AG10803 (cell line): ENCODE data around the gene ADD3.

ENCODE experiments used
- DNase-seq: peaks from one replicate; pipeline ENCODE4 v3.0.0; 2010; ENCODE audit warnings: low read depth
- H3K4me3 ChIP-seq: 2 replicates; pipeline ENCODE4 v1.5.1; 2011; ENCODE audit warnings: mild to moderate bottlenecking, low read length, control low read depth
- CTCF ChIP-seq: conservative IDR thresholded peaks from 2 replicates; pipeline ENCODE4 v1.5.1; 2011; ENCODE audit warnings: mild to moderate bottlenecking, low read length, control low read depth, inconsistent platforms

ADD3 gene

DNA sequence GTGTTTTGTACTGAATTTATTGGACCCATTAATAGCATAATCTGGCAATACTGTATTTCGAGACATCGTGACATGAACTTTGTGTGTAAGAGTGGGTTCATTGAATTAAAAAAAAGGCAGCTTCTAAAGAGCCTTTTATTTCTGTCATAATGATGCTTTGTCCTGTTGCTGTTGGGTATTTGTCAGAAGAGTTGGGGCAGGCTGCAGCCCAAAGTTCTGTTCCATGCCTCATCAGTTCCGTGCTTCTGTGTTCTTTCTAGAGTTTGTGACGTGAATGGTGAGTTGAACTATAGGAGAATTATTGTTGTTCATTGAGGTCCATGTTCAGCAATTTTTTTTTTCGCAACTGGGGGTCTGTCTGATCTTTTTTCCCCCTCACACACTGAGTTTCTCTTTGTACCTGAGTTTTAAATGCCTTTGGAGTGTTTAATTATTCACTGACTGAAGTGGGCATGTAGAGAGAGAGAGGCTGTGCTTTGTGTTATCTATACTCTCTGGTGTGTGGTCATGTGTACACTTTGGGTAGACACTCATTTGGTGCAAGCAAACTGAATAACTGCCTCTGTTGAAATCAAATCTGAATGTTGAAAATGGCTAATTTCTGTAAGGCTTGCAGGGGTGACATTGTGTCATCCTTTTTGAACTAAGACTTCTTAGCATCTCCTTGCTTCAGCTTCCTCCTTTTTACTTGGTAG lies 69.8 kb downstream of the ADD3 start:
- no peak for TF ChIP-seq CTCF
- peak; percentile 32 for DNase-seq
- peak overlapping the region; percentile 34 for H3K4me3 ChIP-seq

DNA sequence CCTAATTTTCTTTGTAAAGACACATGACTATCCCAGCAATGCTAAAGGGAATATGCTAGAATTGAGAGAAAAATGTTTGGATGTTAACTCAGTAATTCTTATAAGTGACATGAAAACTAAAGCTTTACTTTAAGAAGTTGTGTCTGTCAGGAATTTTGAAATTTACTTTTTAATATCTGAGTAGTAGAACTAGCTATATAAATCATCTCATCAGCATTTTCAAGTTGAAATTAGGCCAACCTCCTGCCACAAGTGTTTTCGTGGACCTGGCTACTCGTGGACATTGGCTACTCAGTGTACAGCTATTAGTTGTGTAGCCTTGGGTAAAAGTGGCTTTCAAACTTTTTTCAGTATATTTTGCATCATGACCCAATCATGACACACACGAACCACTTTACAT lies 70.5 kb downstream of the ADD3 start:
- no peak for DNase-seq
- no peak for TF ChIP-seq CTCF
- H3K4me3 ChIP-seq, result no peak overlapping the region

DNA sequence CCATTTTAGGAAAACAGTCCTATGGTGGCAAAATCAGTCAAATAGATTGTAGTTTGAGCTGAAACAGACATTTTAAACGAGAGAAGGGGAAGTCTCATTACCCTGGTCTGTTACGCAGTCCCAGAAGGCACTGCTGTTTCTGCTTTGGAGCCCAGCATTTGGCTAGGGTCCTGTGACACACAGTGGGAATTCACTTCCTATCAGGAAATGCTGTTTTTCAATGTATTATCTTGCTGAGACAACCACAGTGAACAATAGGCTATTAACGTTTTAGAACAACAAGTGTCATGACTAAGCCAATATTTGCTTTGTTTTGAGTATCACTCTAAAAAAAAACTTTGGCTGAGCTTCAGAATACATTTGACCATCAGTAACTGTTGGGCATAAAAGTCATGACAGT lies 74.1 kb downstream of the ADD3 start:
- no peak overlapping the region for H3K4me3 ChIP-seq
- peak; percentile 9 for DNase-seq
- no peak for TF ChIP-seq CTCF

DNA sequence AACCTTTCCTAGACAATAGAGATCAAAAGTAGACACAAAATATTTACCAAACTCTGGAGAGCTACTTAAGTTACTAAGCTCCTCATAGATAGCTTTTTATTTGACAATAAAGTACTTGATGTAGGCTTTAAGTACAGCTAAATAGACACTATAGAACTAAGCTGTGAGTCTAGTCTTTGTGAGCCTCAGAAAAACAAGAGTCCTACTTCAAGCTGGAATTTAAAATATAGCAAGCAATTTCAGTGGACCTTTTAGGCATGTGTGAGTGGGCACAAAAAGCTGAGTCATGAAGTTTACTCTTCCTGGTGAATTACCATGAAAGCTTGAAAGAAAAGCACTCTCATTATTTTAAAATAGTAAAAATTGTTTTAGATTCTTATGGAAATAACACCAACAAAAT lies 76.1 kb downstream of the ADD3 start:
- H3K4me3 ChIP-seq, result no peak overlapping the region
- DNase-seq, result peak; percentile 37
- no peak for TF ChIP-seq CTCF

- DNase-seq, result no peak
- H3K4me3 ChIP-seq, result no peak overlapping the region
- TF ChIP-seq CTCF, result no peak
Measured at GRCh38 chr10:110087682-110088081, 79.9 kb downstream of the ADD3 start.

DNA sequence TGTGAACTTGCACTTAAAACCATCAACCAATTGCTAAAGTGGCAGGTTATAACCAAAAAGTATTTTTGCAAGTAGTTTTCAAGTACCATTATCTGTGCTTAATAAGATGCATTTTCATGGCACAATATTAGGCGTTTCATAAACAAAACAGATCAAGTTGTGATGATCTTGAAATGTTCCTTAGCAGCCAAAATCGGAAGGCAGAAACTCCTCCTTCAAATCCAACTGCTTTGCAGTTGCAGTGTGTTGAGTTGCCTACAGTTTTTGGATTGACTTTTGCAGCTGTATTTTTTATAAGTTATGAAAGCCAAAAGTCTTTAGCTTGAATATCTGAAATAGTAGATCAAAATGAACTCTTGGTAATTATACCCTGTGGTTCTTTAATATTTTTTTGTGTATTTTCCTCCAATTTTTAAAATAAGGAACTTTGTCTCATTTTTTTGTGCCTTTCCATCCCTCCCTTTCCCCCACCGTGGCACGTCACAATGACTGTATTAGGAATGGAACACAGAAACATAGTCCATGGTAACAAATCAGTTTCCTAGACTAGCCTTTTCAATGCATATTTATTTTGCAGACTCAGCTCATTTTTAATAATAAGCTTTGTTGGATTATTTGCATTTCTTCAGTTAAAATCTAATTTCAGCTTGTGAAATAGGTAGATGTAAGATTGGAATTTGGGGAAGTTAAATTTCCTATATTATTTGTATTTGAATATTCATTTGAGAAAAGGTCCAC lies 80.8 kb downstream of the ADD3 start:
- no peak for DNase-seq
- TF ChIP-seq CTCF, result no peak
- H3K4me3 ChIP-seq, result no peak overlapping the region

GRCh38 chr10:110091830-110092229 lies 84.0 kb downstream of the ADD3 start:
- DNase-seq, result no peak
- no peak overlapping the region for H3K4me3 ChIP-seq
- no peak for TF ChIP-seq CTCF
